HG02798 (cell line): ENCODE data around the gene CEPT1.

Source experiments
- ATAC-seq: cut with Tn5 transposase; IDR thresholded peaks from one replicate; pipeline ENCODE4 v1.9.1; 2021; ENCODE audit warnings: mild to moderate bottlenecking; ENCODE audit not compliant: unreplicated experiment, poor library complexity

The CEPT1 gene

DNA sequence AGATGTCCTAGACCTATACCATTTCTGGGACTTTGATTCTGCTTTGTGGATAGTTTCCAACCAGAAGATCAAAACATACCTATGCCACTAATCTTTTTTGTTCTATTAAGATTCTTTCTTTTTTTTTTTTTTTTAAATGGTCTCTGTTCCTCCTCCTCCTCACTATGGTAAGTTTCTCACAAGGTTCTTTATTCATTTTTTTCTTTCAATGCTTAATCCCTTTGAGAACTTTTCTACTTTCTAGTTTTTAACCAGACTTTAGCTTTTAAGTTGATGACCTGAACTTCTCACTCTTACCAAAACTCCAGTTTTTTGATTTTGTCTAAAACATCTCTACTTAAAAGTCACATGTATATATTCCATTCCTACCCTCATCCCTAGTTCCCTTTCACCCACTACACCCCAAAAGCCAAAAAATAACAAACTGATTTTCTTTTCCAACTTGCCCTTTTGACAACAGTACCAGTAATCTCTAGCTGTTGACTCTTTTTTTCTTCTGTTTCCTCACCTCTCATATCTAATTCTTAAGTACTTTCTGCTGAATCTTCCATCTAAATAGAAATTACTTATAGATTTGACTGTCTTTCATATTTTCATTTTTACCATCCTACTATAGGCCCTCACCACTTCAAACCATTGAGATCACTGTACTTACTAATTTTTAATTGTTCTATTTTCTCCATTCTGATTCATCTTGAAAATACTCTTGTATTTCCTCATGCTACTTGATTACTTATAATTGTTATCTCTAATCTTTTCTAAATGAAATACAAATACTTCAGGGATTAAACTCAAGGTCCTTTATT, 6.1 kb downstream of the CEPT1 start:
- no peak for ATAC-seq

DNA sequence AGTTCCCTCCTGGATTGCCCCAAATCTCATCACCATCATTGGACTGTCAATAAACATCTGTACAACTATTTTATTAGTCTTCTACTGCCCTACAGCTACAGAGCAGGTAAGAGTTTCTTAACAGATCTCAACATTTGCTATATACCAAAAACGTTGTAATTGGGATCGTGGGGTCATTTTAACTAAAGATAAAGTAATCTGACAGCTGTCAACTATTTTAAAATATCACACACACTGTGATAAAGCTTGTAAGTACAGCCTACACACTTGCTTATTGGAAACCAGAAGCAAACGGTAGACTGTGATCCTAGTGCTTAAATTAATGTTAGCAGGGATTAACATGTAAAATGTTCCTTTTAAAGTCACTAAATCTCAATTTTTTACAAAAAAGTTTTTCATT, 7.9 kb downstream of the CEPT1 start:
- no peak for ATAC-seq

DNA sequence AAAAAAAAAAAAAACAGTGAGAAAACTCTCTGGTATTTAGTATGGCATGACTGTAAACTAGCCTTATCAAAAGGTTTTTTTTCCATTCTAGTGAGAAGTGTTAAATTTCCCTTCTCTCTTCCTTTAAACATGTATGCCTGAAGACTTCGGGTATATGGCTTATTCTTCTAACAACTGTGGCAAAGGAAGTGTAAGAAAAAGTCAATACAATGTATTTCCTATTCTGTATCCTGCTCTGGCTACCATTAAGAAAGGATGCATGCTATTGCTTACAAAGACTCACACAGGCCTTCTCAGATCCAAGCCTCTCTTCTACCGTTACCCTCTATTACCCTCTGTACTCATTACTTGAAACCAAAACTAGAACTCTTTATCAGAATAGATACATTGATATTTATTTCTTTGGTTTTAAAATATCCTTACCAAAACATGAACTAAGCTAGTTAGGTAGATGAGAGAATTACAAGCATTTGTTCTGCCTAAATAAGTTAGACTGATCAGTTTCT, 8.4 kb downstream of the CEPT1 start:
- peak; percentile 65 for ATAC-seq

DNA sequence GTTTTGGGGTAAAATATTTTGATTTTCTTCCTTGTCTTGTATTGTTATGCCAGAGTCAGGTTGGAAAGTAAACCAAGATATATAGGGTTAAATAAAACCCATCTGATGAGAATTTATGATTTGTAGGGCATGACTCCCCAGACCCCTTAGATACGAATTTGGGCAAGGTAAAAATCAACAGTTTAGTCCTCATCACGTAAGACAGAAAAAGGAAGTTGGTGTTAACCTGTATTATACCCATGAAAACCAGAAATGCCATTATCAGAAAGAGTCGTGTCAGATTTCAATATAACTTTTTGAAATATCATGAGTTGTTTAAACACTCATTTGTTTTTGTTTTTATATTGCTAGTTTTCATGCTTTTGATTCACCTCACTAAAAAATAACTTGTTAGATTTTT, 11.8 kb downstream of the CEPT1 start:
- ATAC-seq, result no peak

DNA sequence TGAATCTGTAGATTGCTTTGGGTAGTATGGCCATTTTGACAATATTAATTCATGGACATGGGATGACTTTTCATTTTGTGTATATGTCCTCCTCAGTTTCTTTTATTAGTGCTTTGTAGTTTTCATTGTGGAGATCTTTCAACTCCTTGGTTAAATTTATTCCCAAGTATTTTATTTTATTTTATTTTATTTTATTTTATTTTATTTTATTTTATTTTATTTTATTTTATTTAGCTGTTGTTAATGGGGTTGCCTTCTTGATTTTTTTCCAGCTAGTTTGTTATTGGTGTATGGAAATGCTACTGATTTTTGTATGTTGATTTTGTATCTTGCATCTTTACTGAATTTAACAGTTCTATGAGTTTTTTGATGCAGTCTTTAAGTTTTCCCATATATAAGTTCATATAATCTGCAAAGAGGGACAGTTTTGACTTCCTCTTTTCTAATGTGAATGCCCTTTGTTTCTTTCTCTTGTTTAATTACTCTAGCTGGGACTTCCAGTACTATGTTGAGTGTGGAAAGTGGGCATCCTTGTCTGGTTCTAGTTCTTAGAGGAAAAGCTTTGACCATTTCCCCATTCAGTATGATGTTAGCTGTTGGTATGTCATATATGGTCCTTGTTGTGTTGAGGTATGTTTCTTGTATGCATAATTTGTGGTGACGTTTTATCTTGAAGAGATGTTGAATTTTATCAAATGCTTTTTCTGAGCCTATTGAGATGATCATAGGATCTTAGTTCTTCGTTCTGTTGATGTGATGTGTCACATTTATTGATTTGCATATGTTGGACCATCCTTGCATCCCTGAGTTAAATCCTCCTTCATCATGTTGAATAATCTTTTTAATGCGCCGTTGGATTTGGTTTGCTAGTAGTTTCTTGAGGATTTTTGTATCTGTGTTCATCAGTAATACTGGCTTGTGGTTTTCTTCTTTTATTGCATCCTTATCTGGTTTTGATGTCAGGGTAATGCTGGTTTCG, 14.3 kb downstream of the CEPT1 start:
- no peak for ATAC-seq

DNA sequence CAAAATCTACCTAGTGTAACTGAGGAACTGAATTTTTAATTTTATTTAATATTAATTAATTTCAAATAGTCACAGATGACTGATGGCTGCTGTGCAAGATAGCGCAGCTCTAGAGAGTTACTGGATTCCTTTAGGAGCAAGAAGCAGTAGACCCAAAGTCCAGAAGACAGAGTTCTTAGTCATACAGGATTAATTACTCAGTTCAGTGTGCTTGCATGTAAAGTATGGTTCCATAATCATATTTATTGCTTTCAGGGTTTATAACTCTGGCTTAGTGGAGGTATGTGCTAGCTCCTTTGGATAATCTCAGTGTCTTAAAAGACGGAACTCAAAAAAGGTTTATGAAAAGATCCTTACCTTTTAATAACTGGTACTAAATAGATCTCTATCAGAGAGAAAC, 17.4 kb downstream of the CEPT1 start:
- no peak for ATAC-seq

DNA sequence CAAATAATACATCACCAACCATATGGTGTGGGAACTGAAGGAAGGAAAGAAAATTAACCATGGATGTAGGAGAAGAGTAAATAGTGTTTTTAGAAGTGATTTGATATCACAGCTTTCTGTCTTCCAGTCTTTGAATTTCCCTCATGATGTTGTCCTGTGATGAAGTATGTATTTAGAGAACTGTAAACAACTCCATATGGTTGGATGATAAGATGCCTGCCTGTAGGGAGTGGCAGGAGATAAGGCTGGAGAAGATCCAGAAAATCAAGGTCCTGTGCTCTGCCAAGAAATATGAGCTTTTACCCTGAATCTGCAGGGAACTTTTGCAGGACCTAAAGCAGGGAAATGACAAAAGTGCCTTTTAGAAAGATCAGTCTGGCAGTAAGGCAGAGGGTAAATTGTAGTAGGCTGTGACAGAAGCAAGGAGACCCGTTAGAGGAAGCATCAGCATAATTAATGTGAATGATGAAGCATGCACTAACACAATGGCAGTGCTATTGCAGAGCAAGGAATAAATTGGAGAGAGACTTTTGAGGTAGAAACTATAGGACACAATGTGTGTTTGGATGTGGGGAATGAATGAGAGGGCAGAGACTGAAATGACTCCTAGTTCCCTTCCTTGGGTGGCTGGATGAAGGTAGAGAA, 21.9 kb downstream of the CEPT1 start:
- no peak for ATAC-seq

DNA sequence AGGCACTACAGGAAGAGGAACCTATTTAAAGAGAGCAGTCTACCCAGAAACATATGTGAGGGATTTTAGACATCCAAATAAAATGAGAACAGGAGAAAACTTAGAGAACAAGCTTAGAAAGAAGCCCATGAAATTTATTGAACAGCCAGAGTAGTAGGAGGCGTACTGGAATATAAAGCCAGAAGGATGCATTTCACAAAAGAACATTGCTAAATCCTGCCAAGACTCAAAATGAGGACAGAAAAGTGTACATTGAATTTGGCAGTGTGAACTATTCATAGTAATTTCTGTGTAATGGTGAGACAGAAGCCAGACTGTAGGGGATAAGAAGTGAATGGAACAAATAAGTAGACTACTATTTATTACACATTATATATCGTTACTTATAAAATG, 22.5 kb downstream of the CEPT1 start:
- ATAC-seq, result no peak

DNA sequence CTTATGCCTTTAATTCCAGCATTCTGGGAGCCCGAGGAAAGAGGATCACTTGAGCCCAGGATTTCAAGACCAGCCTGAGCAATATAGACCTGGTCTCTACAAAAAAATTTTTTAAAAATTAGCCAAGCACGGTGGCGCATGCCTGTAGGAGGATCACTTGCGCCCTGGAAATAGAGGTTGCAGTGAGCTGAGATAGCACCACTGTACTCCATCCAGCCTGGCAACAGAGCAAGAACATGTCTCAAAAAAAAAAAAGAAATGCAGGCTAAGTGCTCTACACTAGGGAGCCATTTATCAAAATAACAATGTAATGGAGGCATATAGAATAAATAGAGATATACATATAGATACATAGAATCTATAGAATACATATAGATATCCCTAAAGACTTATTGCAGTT, 23.3 kb downstream of the CEPT1 start:
- ATAC-seq, result no peak

DNA sequence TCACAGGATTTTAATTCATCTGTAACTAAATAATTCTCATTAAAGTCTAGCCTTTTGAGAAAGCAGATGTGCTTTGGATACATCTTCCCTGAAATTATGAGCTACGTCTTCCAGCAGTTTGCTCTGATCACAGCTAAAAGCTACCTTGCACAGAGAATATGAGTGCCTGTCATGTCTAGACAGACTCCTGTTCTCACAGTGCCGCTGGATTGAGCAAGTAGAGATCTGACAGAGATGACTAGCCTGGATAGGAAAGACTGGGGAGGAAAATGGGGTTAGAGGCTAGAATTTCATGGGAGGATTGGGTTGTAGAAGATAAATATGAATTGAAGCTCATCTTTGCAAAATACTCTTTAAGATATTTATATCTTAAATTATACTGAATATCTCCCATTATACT, 24.1 kb downstream of the CEPT1 start:
- ATAC-seq, result no peak

DNA sequence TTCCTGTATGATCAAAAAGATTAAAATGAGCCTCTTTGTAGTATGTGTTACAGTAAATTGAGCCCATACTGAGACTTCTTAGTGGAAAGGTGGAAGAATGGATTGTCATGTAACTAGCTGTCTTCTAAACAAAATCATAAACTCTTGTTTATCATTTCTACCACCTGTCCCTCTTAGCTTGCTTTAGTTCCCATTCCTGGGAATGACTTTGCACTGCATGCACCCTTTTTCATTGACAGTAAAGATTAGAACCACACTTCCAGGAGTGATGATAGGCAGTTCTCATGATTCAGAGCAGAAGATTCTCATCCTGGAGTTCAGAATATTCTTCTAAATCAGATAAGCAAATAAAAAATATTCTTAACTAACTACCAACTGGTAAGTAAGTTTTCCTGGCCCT, 32.4 kb downstream of the CEPT1 start:
- ATAC-seq, result no peak

DNA sequence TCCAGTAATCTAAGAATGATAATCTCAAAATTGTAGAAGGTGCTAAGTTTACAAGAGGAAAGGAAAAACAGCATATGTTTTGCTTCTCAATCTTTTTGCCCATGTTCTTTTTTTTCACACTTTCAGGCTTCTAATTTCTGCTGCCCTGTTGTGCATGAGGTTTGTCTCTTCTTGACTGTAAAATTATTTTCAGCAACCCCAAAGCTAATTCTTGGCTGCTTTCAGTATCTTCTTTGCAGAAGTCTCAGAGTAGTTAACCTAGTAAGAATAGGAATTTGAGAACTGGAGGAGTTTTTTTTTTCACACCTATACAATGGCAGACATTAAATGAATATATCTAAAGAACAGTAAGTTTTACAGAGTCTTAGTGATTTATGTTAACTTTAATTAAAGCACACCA, 34.0 kb downstream of the CEPT1 start:
- ATAC-seq, result peak; percentile 64

DNA sequence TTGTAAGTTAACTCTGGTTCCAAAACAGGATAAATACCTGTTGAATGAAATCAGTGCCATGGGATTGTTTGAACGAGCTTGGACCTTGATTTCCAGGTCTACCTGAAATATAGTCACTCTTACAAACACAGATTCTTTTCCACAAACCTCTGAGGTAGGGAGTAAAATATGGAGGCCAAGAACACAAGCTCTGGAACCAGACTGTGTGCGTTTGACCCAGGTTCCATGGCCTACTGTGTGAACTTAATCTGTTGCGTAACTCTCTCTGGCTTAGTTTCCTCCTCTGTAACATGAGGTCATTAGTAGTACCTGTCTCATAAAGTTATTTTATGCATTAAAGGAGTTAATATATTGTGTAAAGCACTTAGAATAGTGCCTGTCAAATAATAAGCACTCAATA, 35.3 kb downstream of the CEPT1 start:
- ATAC-seq, result no peak

DNA sequence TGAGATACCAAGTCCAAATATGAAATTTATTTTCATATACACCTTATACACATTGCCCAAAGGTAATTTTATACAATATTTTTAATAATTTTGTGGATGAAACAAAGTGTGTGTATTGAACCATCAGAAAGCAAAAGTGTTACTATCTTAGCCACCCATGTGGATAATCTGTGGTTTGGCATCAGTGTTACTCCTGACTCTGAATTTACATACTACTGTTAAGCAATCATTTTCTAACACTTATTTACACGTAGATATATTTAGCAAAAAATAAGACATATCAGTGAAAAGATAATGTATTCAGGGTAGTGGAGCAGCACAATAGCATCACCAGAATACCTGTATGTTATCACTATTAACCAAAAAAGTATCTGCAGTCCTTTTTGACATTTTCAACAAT, 36.7 kb downstream of the CEPT1 start:
- ATAC-seq, result no peak

DNA sequence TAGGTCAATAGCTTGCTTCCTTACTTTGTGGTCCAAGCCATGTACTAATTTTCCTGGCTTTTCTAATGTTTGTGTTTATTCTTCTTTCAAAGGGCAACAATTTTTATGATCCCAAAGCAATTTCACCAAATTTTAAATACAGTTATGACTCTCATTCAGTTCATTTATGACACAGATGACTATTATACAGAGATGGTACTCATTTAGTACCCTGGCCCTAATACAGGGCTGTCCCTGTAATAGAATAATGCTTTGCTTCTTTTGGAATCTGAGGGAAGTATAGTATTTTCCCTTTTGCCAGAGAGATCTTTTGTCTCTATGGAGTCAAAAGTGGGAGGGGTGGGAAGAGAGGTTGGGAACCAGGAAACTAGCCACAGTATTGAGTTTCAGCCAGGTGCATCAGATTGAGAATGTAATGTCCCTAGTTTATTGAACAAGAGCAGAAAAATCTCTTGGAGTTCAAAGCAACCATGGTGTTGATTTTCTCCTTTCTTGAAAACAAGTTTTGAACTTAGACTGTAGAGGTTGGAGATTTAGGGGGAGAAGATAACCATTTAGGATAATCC, 40.0 kb downstream of the CEPT1 start:
- ATAC-seq, result no peak

DNA sequence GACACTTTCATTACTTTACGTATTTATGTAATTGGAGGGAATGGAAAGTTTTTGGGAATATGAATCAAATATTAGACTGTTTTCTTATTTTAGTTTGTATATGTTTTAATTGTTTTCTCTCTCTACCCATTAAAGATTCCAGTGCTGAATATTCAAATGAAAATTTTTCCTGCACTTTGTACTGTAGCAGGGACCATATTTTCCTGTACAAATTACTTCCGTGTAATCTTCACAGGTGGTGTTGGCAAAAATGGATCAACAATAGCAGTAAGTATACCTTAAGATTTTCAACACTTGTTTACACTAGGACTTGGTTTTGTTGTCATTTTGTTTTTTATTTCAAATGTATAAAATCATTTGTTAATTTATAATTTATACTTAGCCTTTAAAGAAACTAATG, 42.0 kb downstream of the CEPT1 start:
- ATAC-seq, result no peak

DNA sequence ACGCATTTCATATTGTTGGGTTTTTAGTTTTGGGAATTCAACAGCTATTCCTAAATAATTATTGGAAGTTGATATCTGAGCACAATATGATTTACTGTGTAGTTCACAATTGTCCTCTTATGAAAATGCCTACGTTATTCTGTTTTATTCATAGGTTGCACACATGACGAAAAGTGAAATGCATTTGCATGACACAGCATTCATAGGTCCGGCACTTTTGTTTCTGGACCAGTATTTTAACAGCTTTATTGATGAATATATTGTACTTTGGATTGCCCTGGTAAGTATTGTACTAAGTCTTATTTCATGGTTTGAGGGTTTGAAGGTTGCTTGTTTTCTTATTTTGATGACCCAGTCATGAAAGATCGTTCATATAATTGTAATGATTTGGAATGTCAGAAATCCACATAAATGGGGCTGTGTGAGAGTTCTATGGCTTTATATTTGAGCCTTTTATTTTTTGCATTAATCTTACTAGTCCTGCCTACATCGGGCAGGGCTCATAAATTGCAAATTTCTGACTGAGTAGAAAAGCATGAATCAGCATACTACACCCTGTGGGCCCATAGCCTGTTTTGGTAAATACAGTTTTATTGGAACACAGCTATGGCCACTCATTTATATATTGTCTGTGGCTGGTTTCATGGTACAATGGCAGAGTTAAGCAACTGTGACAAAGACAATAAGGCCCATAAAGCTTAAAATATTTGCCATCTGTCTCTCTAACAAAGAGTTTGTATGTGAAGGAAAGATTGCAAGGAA, 43.5 kb downstream of the CEPT1 start:
- ATAC-seq, result no peak

DNA sequence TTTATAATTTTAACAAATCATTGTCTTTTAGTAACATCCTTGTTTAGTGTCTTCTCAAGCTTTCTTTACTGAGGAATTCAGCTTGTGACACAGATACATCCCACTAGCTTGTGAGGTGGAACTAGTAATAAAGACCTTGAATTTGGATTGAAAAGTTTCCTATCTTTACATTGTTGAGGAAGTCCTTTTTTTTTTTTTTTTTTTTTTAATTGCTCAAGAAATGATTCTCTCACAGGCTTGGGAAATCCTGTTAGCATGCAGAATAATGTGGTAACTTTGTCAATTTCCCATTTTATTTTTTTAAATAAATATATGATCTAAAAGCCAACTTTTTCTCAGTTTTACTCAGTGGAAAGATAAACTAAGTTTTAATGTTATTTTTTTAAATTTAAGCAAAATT, 44.6 kb downstream of the CEPT1 start:
- no peak for ATAC-seq

DNA sequence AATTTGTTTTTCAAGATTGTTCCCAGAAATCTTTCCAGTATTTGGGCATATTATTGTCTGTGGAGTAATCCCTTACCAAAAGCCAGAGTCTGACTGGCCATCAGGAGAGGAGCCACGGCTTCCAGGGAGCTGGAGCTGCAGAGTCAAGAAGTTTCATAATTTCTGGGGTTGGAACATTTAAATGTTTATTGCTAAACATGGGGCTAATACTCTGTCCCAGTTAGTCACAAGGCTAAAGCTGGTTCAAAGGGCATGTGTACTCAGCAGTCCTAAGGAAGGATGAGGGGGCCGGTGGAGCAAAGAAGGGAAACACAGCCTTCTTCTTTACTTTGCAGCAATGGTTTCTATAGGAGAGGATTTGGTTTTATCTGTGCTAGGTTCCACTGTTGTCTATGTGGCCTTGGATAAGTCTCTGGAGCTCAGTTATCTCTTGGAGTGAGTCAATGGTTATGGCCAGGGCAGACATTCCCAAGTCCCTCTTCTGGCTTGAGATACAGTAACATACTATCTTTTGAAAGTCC, 51.0 kb downstream of the CEPT1 start:
- ATAC-seq, result no peak

DNA sequence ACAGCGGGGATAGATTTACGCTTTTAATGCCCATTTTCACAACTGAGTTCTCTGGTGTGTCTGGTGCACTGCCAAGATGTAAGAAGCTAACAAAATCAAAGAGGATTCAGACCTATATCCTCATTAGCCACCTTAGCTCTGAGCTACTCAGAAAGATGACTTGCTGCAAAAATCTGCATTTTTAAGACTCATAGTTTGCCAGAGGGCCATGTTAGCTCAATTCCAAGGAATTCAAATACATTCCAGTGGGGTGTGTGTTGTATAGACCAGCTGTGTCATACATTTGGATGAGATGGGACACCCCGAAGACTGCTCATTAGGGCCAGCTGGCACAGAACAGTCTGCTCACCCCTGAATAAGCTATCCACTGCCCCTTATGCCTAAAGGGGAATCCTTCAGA, 51.5 kb downstream of the CEPT1 start:
- no peak for ATAC-seq
